Osteoblast (primary cell): ENCODE data around the gene ADGRA3. TPM values are rescaled to one million over a fixed set of nuclear protein-coding genes. Genes with fewer than 3 reads are reported as not detected.

Experiments used
- DNase-seq: peaks from one replicate; pipeline ENCODE4 v3.0.0; 2011; ENCODE audit warnings: low spot score, mixed read lengths; ENCODE audit not compliant: insufficient read length; ENCODE audit errors: missing footprints
- H2AFZ ChIP-seq: 2 replicates; pipeline ENCODE4 v1.6.0; 2011; ENCODE audit warnings: mild to moderate bottlenecking, low read length
- H3K27ac ChIP-seq: 2 replicates; pipeline ENCODE4 v1.5.1; 2011; ENCODE audit warnings: mild to moderate bottlenecking, low read depth, low read length, moderate library complexity
- H3K27me3 ChIP-seq: 2 replicates; pipeline ENCODE4 v1.6.0; 2012; ENCODE audit warnings: mild to moderate bottlenecking, control low read depth, inconsistent platforms, low read length, moderate library complexity; ENCODE audit not compliant: insufficient read depth
- H3K36me3 ChIP-seq: 2 replicates; pipeline ENCODE4 v1.5.1; 2011; ENCODE audit warnings: mild to moderate bottlenecking, low read length, control low read depth, moderate library complexity; ENCODE audit not compliant: insufficient read depth
- H3K4me1 ChIP-seq: 2 replicates; pipeline ENCODE4 v1.5.1; 2011; ENCODE audit warnings: mild to moderate bottlenecking, low read length, control low read depth, moderate library complexity; ENCODE audit not compliant: insufficient read depth
- H3K4me2 ChIP-seq: 2 replicates; pipeline ENCODE4 v1.6.0; 2011; ENCODE audit warnings: mild to moderate bottlenecking, low read length; ENCODE audit not compliant: insufficient read depth
- H3K4me3 ChIP-seq: fragments of 200-600 bp; sonication (generic); 3 replicates; pipeline ENCODE4 v1.5.1; 2012; ENCODE audit warnings: mild to moderate bottlenecking, low read length, inconsistent platforms; ENCODE audit not compliant: insufficient read depth
- H3K79me2 ChIP-seq: 2 replicates; pipeline ENCODE4 v1.6.0; 2012; ENCODE audit warnings: mild to moderate bottlenecking, low read length, control low read depth, inconsistent platforms; ENCODE audit not compliant: insufficient read depth
- H3K9me3 ChIP-seq: 2 replicates; pipeline ENCODE4 v1.5.1; 2011; ENCODE audit warnings: low read depth, low read length, control low read depth
- H4K20me1 ChIP-seq: 2 replicates; pipeline ENCODE4 v1.6.0; 2012; ENCODE audit warnings: mild to moderate bottlenecking, low read length, control low read depth; ENCODE audit not compliant: insufficient read depth
- total RNA-seq: library from RNA; depleted of rRNA; stranded (reverse); fragments of >200 nt; gene quantifications from 2 replicates; pipeline ENCODE4 v1.2.3, GENCODE V29; 2012
- TF ChIP-seq, protein P1 (sequence below): IDR thresholded peaks from 2 replicates; pipeline ENCODE4 v1.5.1; 2011; ENCODE audit warnings: mild to moderate bottlenecking, low read depth, low read length, moderate library complexity; ENCODE audit errors: extremely low read depth

Gene ADGRA3
- total RNA-seq, 1 donor, result 25.3 TPM

DNA sequence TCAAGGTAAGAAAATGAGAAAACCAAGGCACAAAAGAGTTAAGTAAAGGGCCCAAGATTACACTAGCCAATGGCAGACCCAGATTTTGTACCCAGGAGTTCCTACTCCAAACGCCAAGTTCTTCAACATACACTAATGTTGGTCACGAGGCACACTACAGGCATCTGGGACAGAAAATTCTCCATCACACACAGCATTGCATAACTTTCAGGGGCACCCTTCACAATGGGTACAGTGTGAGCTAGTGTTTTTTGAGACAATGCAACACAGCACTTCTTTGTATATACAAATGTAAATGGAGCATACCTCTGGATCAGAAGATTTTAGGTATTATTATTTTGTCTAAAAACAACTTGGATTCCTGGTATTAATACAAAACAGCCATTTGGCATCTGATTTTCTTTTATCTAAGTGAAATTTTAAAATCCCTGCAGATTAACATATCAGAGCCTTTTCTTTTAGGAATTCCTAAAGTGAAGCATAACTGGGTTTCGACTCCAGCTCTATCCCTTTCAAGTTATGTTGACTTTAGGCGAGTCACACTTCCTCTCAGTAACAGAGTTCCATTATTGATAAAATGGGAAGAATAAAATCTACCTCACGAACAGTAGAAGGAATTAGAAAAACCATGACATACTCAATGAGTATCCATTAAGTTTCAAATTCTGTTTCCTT lies 41.1 kb downstream of the ADGRA3 start:
- Histone ChIP-seq H4K20me1 (no peaks in the 10 kb centered on the region), H3K4me2 (peak overlapping the region; percentile 73), H3K4me1 (peaks cover 21% of the 10 kb centered on the region), H3K9me3 (no peaks in the 10 kb centered on the region), H3K27ac (peak overlapping the region; percentile 46), H3K4me3 (peak overlapping the region; percentile 33), H3K36me3 (no peaks in the 10 kb centered on the region), H2AFZ (peak overlapping the region; percentile 20), H3K27me3 (no peaks in the 10 kb centered on the region), H3K79me2 (peaks cover 2% of the 10 kb centered on the region)
- TF ChIP-seq, protein P1, sequence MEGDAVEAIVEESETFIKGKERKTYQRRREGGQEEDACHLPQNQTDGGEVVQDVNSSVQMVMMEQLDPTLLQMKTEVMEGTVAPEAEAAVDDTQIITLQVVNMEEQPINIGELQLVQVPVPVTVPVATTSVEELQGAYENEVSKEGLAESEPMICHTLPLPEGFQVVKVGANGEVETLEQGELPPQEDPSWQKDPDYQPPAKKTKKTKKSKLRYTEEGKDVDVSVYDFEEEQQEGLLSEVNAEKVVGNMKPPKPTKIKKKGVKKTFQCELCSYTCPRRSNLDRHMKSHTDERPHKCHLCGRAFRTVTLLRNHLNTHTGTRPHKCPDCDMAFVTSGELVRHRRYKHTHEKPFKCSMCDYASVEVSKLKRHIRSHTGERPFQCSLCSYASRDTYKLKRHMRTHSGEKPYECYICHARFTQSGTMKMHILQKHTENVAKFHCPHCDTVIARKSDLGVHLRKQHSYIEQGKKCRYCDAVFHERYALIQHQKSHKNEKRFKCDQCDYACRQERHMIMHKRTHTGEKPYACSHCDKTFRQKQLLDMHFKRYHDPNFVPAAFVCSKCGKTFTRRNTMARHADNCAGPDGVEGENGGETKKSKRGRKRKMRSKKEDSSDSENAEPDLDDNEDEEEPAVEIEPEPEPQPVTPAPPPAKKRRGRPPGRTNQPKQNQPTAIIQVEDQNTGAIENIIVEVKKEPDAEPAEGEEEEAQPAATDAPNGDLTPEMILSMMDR, result no peak
- DNase-seq, result no peak

DNA sequence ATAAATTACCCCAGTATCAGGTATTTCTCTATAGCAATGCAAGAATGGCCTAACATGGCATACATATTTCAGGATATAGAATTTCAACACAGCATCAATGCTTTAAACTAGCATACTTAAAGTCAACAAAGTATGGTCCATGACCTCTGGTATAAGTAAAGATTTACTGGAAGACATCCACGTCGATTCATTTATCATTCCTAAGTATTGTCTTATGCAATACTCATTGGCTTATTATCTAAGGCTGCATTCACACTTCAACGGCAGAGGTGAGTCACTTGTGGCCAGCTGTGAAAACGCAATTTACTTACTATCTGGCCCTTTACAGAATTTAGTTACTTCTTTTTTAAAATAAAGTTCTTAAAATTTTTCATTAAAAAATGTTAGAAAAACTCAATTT lies 42.6 kb downstream of the ADGRA3 start:
- Histone ChIP-seq H3K36me3 (no peaks in the 10 kb centered on the region), H3K4me2 (no peak overlapping the region), H3K79me2 (peaks cover 2% of the 10 kb centered on the region), H3K27ac (no peak overlapping the region), H3K9me3 (no peaks in the 10 kb centered on the region), H3K27me3 (no peaks in the 10 kb centered on the region), H3K4me3 (no peak overlapping the region), H2AFZ (no peak overlapping the region), H4K20me1 (no peaks in the 10 kb centered on the region), H3K4me1 (peaks cover 21% of the 10 kb centered on the region)
- TF ChIP-seq, protein P1, result no peak
- DNase-seq, result peak; percentile 60

DNA sequence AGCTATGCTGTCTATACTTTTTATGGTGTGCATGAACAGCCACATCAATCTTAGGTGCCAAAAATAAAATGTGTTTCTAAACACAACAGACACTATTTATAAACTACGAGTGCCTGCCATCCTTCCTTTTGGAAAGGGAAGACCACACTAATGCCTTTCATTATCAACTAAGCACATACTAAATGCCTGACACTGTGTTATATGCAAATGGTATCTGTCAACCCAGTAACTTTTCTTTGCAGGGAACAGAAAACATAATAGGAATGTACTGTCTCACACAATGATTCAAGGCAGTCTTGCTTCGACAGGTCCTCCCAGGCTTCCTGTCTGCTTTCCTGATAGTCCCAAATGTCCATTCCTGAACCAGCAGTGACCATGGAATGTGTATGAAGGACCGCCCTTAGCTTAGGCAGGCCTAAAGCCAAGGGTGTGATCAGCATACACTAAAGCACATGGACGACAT lies 43.8 kb downstream of the ADGRA3 start:
- Histone ChIP-seq H3K27ac (no peak overlapping the region), H4K20me1 (no peaks in the 10 kb centered on the region), H3K4me1 (peaks cover 21% of the 10 kb centered on the region), H3K27me3 (no peaks in the 10 kb centered on the region), H3K4me2 (no peak overlapping the region), H2AFZ (no peak overlapping the region), H3K9me3 (no peaks in the 10 kb centered on the region), H3K4me3 (no peak overlapping the region), H3K36me3 (no peaks in the 10 kb centered on the region), H3K79me2 (peaks cover 2% of the 10 kb centered on the region)
- TF ChIP-seq, protein P1, result no peak
- DNase-seq, result no peak

DNA sequence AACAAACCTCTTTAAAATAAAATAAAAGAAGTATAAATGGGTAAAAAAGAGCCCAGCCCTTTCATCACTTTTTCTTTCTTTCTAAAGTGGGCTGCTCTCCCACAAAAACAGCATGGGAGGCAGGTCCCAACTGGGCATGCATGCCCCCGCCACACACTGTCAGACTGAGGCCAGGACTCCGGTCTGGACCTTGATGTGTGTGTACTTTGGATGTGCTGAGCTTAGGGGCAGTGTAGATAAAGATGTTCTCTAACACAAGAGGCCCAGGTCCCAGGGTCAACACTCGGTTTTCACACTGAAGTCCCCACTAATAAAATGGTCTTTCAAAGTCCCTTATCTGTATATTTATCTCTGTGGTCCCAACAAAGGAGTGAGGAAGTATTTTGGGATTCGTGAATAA lies 44.4 kb downstream of the ADGRA3 start:
- TF ChIP-seq, protein P1, result no peak
- no peak overlapping the region for H3K27ac ChIP-seq
- H3K9me3 ChIP-seq, result no peaks in the 10 kb centered on the region
- peak; percentile 3 for DNase-seq
- peaks cover 21% of the 10 kb centered on the region for H3K4me1 ChIP-seq
- H2AFZ ChIP-seq, result no peak overlapping the region
- H4K20me1 ChIP-seq, result no peaks in the 10 kb centered on the region
- H3K4me3 ChIP-seq, result no peak overlapping the region
- H3K27me3 ChIP-seq, result no peaks in the 10 kb centered on the region
- H3K79me2 ChIP-seq, result peaks cover 2% of the 10 kb centered on the region
- no peak overlapping the region for H3K4me2 ChIP-seq
- no peaks in the 10 kb centered on the region for H3K36me3 ChIP-seq
